WTC11 (cell line): ENCODE measurements around the gene KLHL12. TPM values are rescaled to one million over a fixed set of nuclear protein-coding genes. Genes with fewer than 3 reads are reported as not detected.
A peak's percentile ranks its signal among the peaks of the same experiment; 100 is the strongest.

Experiments used
- ATAC-seq: fragments of 200-7000 bp; cut with Tn5 transposase; 2 replicates; pipeline ENCODE4 v1.10.0; 2021; ENCODE audit warnings: mild to moderate bottlenecking, moderate library complexity
- CTCF ChIA-PET: fragments of 300-600 bp; sonication (Branson Sonifier 250); formaldehyde crosslinking; loops from one replicate; lab custom pipeline; 2021; ENCODE audit warnings: antibody characterized with exemption; lab: Charles Lee
- POLR2A ChIA-PET: fragments of 350-600 bp; sonication (Branson Sonifier 250); formaldehyde crosslinking; loops from one replicate; lab custom pipeline; 2021; ENCODE audit warnings: antibody characterized with exemption; lab: Charles Lee
- DNase-seq: peaks from one replicate; pipeline ENCODE4 v3.0.0; 2021; ENCODE audit warnings: low spot score
- H3K27ac Mint-ChIP-seq: 2 replicates; pipeline ENCODE4 v1.8.0; 2021; ENCODE audit warnings: mixed read lengths
- H3K27me3 Mint-ChIP-seq: 2 replicates; pipeline ENCODE4 v1.8.0; 2021; ENCODE audit warnings: low read depth, mild to moderate bottlenecking, moderate library complexity, mixed read lengths
- H3K36me3 Mint-ChIP-seq: 2 replicates; pipeline ENCODE4 v1.8.0; 2021; ENCODE audit warnings: mixed read lengths
- H3K4me1 Mint-ChIP-seq: 2 replicates; pipeline ENCODE4 v1.8.0; 2022; ENCODE audit warnings: mixed read lengths
- H3K4me3 Mint-ChIP-seq: 2 replicates; pipeline ENCODE4 v1.8.0; 2021; ENCODE audit warnings: mild to moderate bottlenecking, moderate library complexity, mixed read lengths
- H3K9me3 Mint-ChIP-seq: 2 replicates; pipeline ENCODE4 v1.8.0; 2021; ENCODE audit warnings: mixed read lengths
- ATF2 ChIP-seq: sonication (generic); formaldehyde crosslinking; IDR thresholded peaks from 2 replicates; pipeline ENCODE4 v1.8.1; 2022; ENCODE audit warnings: low read depth, missing genetic modification reagents, borderline replicate concordance
- CBFB ChIP-seq: sonication (generic); formaldehyde crosslinking; IDR thresholded peaks from 2 replicates; pipeline ENCODE4 v1.8.1; 2022; ENCODE audit warnings: mild to moderate bottlenecking, low read depth, missing genetic modification reagents
- CTCF ChIP-seq: fragments of 200-600 bp; IDR thresholded peaks from 2 replicates; pipeline ENCODE4 v1.8.0; 2022; ENCODE audit warnings: antibody characterized with exemption
- E2F4 ChIP-seq: sonication (generic); formaldehyde crosslinking; IDR thresholded peaks from 2 replicates; pipeline ENCODE4 v1.8.1; 2022; ENCODE audit warnings: low read depth, mild to moderate bottlenecking, moderate library complexity, missing genetic modification reagents, borderline replicate concordance
- ETV6 ChIP-seq: sonication (generic); formaldehyde crosslinking; IDR thresholded peaks from 2 replicates; pipeline ENCODE4 v1.8.1; 2022; ENCODE audit warnings: mild to moderate bottlenecking, missing genetic modification reagents
- FOXK1 ChIP-seq: sonication (generic); formaldehyde crosslinking; IDR thresholded peaks from 2 replicates; pipeline ENCODE4 v1.8.0; 2022; ENCODE audit warnings: mild to moderate bottlenecking, moderate library complexity, missing genetic modification reagents
- FOXP4 ChIP-seq: sonication (generic); formaldehyde crosslinking; IDR thresholded peaks from 2 replicates; pipeline ENCODE4 v1.8.0; 2022; ENCODE audit warnings: mild to moderate bottlenecking, missing genetic modification reagents
- HMGA2 ChIP-seq: fragments of 250-450 bp; sonication (Bioruptor Pico); IDR thresholded peaks from 2 replicates; pipeline ENCODE4 v1.4.0; 2021; ENCODE audit warnings: mild to moderate bottlenecking, moderate library complexity
- HMGXB4 ChIP-seq: sonication (generic); formaldehyde crosslinking; IDR thresholded peaks from 2 replicates; pipeline ENCODE4 v1.8.1; 2023; ENCODE audit warnings: mild to moderate bottlenecking, moderate library complexity, missing genetic modification reagents
- KAT7 ChIP-seq: sonication (generic); formaldehyde crosslinking; IDR thresholded peaks from 2 replicates; pipeline ENCODE4 v1.8.1; 2023; ENCODE audit warnings: missing genetic modification reagents, mild to moderate bottlenecking, borderline replicate concordance
- MAX ChIP-seq: sonication (generic); formaldehyde crosslinking; IDR thresholded peaks from 2 replicates; pipeline ENCODE4 v1.8.0; 2022; ENCODE audit warnings: mild to moderate bottlenecking, missing genetic modification reagents
- NFE2L1 ChIP-seq: sonication (generic); formaldehyde crosslinking; IDR thresholded peaks from 2 replicates; pipeline ENCODE4 v1.8.1; 2023; ENCODE audit warnings: missing genetic modification reagents
- SP1 ChIP-seq: sonication (generic); formaldehyde crosslinking; conservative IDR thresholded peaks from 2 replicates; pipeline ENCODE4 v1.8.1; 2022; ENCODE audit warnings: missing genetic modification reagents
- ZMAT4 ChIP-seq: fragments of 250-450 bp; sonication (Bioruptor Pico); IDR thresholded peaks from 2 replicates; pipeline ENCODE4 v1.9.0; 2021; ENCODE audit warnings: mild to moderate bottlenecking
- ZNF396 ChIP-seq: fragments of 250-450 bp; sonication (Bioruptor Pico); IDR thresholded peaks from 2 replicates; pipeline ENCODE4 v1.8.0; 2021; ENCODE audit warnings: mild to moderate bottlenecking, moderate library complexity, borderline replicate concordance
- total RNA-seq: library from RNA; stranded (reverse); gene quantifications from 3 replicates; pipeline ENCODE4 v1.2.3, GENCODE V29; 2021

The KLHL12 gene
- total RNA-seq, 1 experiment from 2014 or later = 29.6 TPM

- TF ChIP-seq HMGXB4 (CRISPR knock-in tag) = no peak
Observed at GRCh38 chr1:202972046-202972445, 45.0 kb upstream of the KLHL12 start (continued).

- H3K27ac Mint-ChIP-seq = no peak overlapping the region
- peak overlapping the region; percentile 89; the same call in 1 of the 2 replicates for H3K4me3 Mint-ChIP-seq
- ATAC-seq = peak; percentile 77
- peaks cover 22% of the 10 kb centered on the region for H3K27me3 Mint-ChIP-seq
- no peaks in the 10 kb centered on the region; the same call in 1 of the 2 replicates for H3K36me3 Mint-ChIP-seq
- ChIA-PET CTCF (interaction anchor here (1.3 to 1.5 kb wide), 2 partner anchors 9 to 30 kb away, joined by 5 to 7 read pairs; no protein-coding TSS in a partner anchor), POLR2A (no interaction called here)
- no peak for TF ChIP-seq MAX
- no peak for TF ChIP-seq ZNF396 (CRISPR knock-in tag)
- no peak for TF ChIP-seq FOXK1 (CRISPR knock-in tag)
- 0 out of 2 replicates have a peak, but pooled peaks have one; percentile 25 for TF ChIP-seq CTCF
- no peak for TF ChIP-seq KAT7 (CRISPR knock-in tag)
- TF ChIP-seq ETV6 (CRISPR knock-in tag) = no peak
- no peak for TF ChIP-seq CBFB (CRISPR knock-in tag)
- H3K4me1 Mint-ChIP-seq = peaks cover 20% of the 10 kb centered on the region
- peak; percentile 30 for DNase-seq
- no peaks in the 10 kb centered on the region for H3K9me3 Mint-ChIP-seq
Observed at GRCh38 chr1:202968895-202969295, 41.9 kb upstream of the KLHL12 start.

GRCh38 chr1:202968351-202968750 is 41.3 kb upstream of the KLHL12 start:
- no peak overlapping the region for H3K27ac Mint-ChIP-seq
- H3K4me1 Mint-ChIP-seq = peaks cover 20% of the 10 kb centered on the region
- H3K4me3 Mint-ChIP-seq = peak overlapping the region; percentile 89
- no peaks in the 10 kb centered on the region; the same call in 1 of the 2 replicates for H3K36me3 Mint-ChIP-seq
- ChIA-PET POLR2A (no interaction called here), CTCF (interaction anchor here (0.6 to 2.0 kb wide), 7 partner anchors 9 to 133 kb away, joined by 3 to 7 read pairs (median 5); no protein-coding TSS in a partner anchor)
- DNase-seq (no peak), ATAC-seq (no peak)
- no peaks in the 10 kb centered on the region for H3K9me3 Mint-ChIP-seq
- H3K27me3 Mint-ChIP-seq = peaks cover 17% of the 10 kb centered on the region
- TF ChIP-seq ATF2 = no peak

GRCh38 chr1:202967684-202968281 is 40.7 kb upstream of the KLHL12 start:
- DNase-seq (peak; percentile 16), ATAC-seq (peak; percentile 13)
- ChIA-PET POLR2A (interaction anchor here (0.6 kb wide), 2 partner anchors 11 to 53 kb away, joined by 4 to 5 read pairs; no protein-coding TSS in a partner anchor), CTCF (interaction anchor here (0.6 to 2.0 kb wide), 11 partner anchors 10 to 360 kb away, joined by 3 to 7 read pairs (median 4); no protein-coding TSS in a partner anchor)
- Mint-ChIP-seq H3K27me3 (peaks cover 17% of the 10 kb centered on the region), H3K27ac (peak overlapping the region; percentile 78), H3K4me3 (peak overlapping the region; percentile 89), H3K4me1 (peaks cover 20% of the 10 kb centered on the region), H3K36me3 (no peaks in the 10 kb centered on the region; the same call in 1 of the 2 replicates), H3K9me3 (no peaks in the 10 kb centered on the region)
- no peak for TF ChIP-seq E2F4
- no peak for TF ChIP-seq FOXK1 (CRISPR knock-in tag)
- TF ChIP-seq SP1 = 0 out of 2 replicates have a peak, but pooled peaks have one; percentile 1
- TF ChIP-seq ZMAT4 (CRISPR knock-in tag) = no peak
- no peak for TF ChIP-seq FOXP4 (CRISPR knock-in tag)
- TF ChIP-seq HMGA2 = no peak
- no peak for TF ChIP-seq NFE2L1 (CRISPR knock-in tag)
